HepG2 (cell line): ENCODE measurements around the gene AP4S1. TPM values are rescaled to one million over a fixed set of nuclear protein-coding genes. Genes with fewer than 3 reads are reported as not detected.

Experiments used
- ATAC-seq: fragments of 200-7000 bp; cut with Tn5 transposase; 3 replicates; pipeline ENCODE4 v1.9.1; 2020; ENCODE audit warnings: mild to moderate bottlenecking, moderate library complexity
- BruUV-seq: library from RNA; stranded (reverse); fragments of 400-500 nt; replicated peaks from 2 replicates; lab custom pipeline; 2021; lab: Mats Ljungman, UMichigan
- CTCF ChIA-PET: fragments of 300-600 bp; formaldehyde crosslinking; extraction: SDS; loops from one replicate; lab custom pipeline; 2021; ENCODE audit warnings: low total read pairs, inconsistent platforms, low intra/inter-chr PET ratio; lab: Yijun Ruan, JAX
- POLR2A ChIA-PET: fragments of 350-600 bp; sonication (Branson Sonifier 250); formaldehyde crosslinking; loops from one replicate; lab custom pipeline; 2020; ENCODE audit warnings: antibody characterized with exemption, inconsistent platforms; lab: Yijun Ruan, JAX
- DNase-seq: peaks from one replicate; pipeline ENCODE4 v3.0.0-alpha.2; 2015; ENCODE audit warnings: low spot score
- FAIRE-seq: peaks from 3 replicates; lab custom pipeline; 2011; peaks lifted over from hg19 to GRCh38; lab: Jason Lieb, UNC
- H2AFZ ChIP-seq: one replicate; pipeline ENCODE4 v1.6.1; 2011; ENCODE audit warnings: low read length, inconsistent platforms
- H3K27ac ChIP-seq: fragments of 300-600 bp; 3 replicates; pipeline ENCODE4 v1.8.0; 2011; ENCODE audit warnings: mixed run types, mild to moderate bottlenecking, mixed read lengths, low read length, inconsistent platforms; ENCODE audit not compliant: insufficient read depth; ENCODE audit errors: extremely low read length
- H3K27me3 ChIP-seq, 2 experiments: fragments of 200-600 bp in 1 of 2; 2 replicates in 1 of 2; 3 replicates in 1 of 2; pipeline versions ENCODE4 v1.6.0 to v1.8.0; 2011; ENCODE audit warnings: low read length in 2 of 2, mild to moderate bottlenecking in 2 of 2, moderate library complexity in 2 of 2, inconsistent platforms in 1 of 2; ENCODE audit not compliant: insufficient read depth in 2 of 2, control insufficient read depth in 1 of 2
- H3K36me3 ChIP-seq, 2 experiments: fragments of 200-600 bp in 1 of 2; replicated peaks in 1 of 2; 2 replicates in 1 of 2; 3 replicates in 1 of 2; pipeline versions ENCODE4 v1.5.1 to v1.8.0; 2011; ENCODE audit warnings: low read length in 2 of 2, inconsistent platforms in 1 of 2; ENCODE audit not compliant: insufficient read depth in 2 of 2, control insufficient read depth in 1 of 2
- H3K4me1 ChIP-seq: 2 replicates; pipeline ENCODE4 v1.5.1; 2012; ENCODE audit warnings: low read length, inconsistent platforms; ENCODE audit not compliant: insufficient read depth
- H3K4me2 ChIP-seq: 2 replicates; pipeline ENCODE4 v1.6.0; 2011; ENCODE audit warnings: low read depth, low read length, inconsistent platforms
- H3K4me3 ChIP-seq, 3 experiments: fragments of 200-600 bp in 1 of 3; sonication (generic), shearing (Covaris generic) in 1 of 3; replicated peaks in 1 of 3; 2 replicates each; pipeline ENCODE4 v1.5.1; 2011 to 2016; ENCODE audit warnings: low read length in 3 of 3, inconsistent platforms in 2 of 3, low read depth in 2 of 3, mild to moderate bottlenecking in 2 of 3, control low read depth in 1 of 3, mixed read lengths in 1 of 3; ENCODE audit not compliant: insufficient read depth in 1 of 3
- H3K79me2 ChIP-seq: one replicate; pipeline ENCODE4 v1.6.1; 2011; ENCODE audit warnings: low read length, inconsistent platforms; ENCODE audit not compliant: insufficient read depth
- H3K9ac ChIP-seq: 2 replicates; pipeline ENCODE4 v1.6.0; 2011; ENCODE audit warnings: mild to moderate bottlenecking, low read depth, low read length, inconsistent platforms; ENCODE audit not compliant: insufficient read depth
- H3K9me3 ChIP-seq: 2 replicates; pipeline ENCODE4 v1.5.1; 2012; ENCODE audit warnings: mild to moderate bottlenecking, low read length
- H4K20me1 ChIP-seq: 2 replicates; pipeline ENCODE4 v1.6.0; 2011; ENCODE audit warnings: inconsistent platforms, mild to moderate bottlenecking, low read length, moderate library complexity; ENCODE audit not compliant: insufficient read depth
- ERF ChIP-seq: IDR thresholded peaks from 2 replicates; pipeline ENCODE4 v1.6.1; 2018; ENCODE audit warnings: missing biosample characterization, missing genetic modification reagents
- GTF2F1 ChIP-seq: fragments of 150-350 bp; IDR thresholded peaks from 2 replicates; pipeline ENCODE4 v1.6.1; 2014; ENCODE audit warnings: low read length
- HMGXB3 ChIP-seq: sonication (generic); formaldehyde crosslinking; IDR thresholded peaks from 2 replicates; pipeline ENCODE4 v1.4.0; 2020; ENCODE audit warnings: missing genetic modification reagents, borderline replicate concordance
- IRF9 ChIP-seq: sonication (generic); formaldehyde crosslinking; IDR thresholded peaks from 2 replicates; pipeline ENCODE4 v1.8.0; 2022; ENCODE audit warnings: missing genetic modification reagents, mild to moderate bottlenecking, borderline replicate concordance
- SUZ12 ChIP-seq: fragments of 150-350 bp; IDR thresholded peaks from 2 replicates; pipeline ENCODE4 v1.6.1; 2014; ENCODE audit warnings: low read depth, low read length
- ZNF30 ChIP-seq: sonication (generic); formaldehyde crosslinking; IDR thresholded peaks from 2 replicates; pipeline ENCODE4 v1.5.0; 2020; ENCODE audit warnings: mild to moderate bottlenecking, missing genetic modification reagents
- ZNF839 ChIP-seq: sonication (generic); formaldehyde crosslinking; IDR thresholded peaks from 2 replicates; pipeline ENCODE4 v1.4.0; 2020; ENCODE audit warnings: missing genetic modification reagents, mild to moderate bottlenecking, borderline replicate concordance
- WGBS: methylation state at CpG from one replicate; pipeline ENCODE4 v1.1.6; 2017; ENCODE audit warnings: low lambda C conversion rate; 5-methylcytosine and 5-hydroxymethylcytosine counted together
- in situ Hi-C: cut with HindIII; loops from 2 replicates; pipeline ENCODE4 v1.10.0; 2017; ENCODE audit warnings: low pct_unique_long_range_greater_than_20kb; ENCODE audit not compliant: extremely low pct_ligation_motif_present
- intact Hi-C: fragments of 100-400 bp; cut with micrococcal nuclease; formaldehyde crosslinking; loops from one replicate; pipeline ENCODE4 v1.10.0; 2022; ENCODE audit not compliant: unreplicated experiment
- polyA plus RNA-seq, 8 experiments: library from polyadenylated mRNA; depleted of rRNA in 3 of 8; stranded (reverse) in 7 of 8; unstranded in 1 of 8; fragments of >200 nt; fragmentation: Illumina TruSeq in 4 of 8; extraction: Trizol in 4 of 8; gene quantifications; 2 replicates each; pipeline versions ENCODE4 v1.2.1 to v1.2.3, GENCODE V29; 2011 to 2016; ENCODE audit warnings: low read depth in 4 of 8, missing spikeins in 1 of 8, mixed read lengths in 1 of 8; ENCODE audit not compliant: insufficient read depth in 1 of 8
- total RNA-seq, 5 experiments: library from RNA; depleted of rRNA; stranded (reverse); fragments of >200 nt; fragmentation: Illumina TruSeq; extraction: Trizol; gene quantifications; 2 replicates each; pipeline ENCODE4 v1.2.3, GENCODE V29; 2016; ENCODE audit warnings: low read depth in 1 of 5
- TF ChIP-seq, protein P1 (sequence below): sonication (generic); formaldehyde crosslinking; IDR thresholded peaks from 2 replicates; pipeline ENCODE4 v1.5.0; 2020; ENCODE audit warnings: mild to moderate bottlenecking, missing genetic modification reagents, moderate library complexity
- TF ChIP-seq, protein P2 (sequence below): sonication (generic); formaldehyde crosslinking; IDR thresholded peaks from 2 replicates; pipeline ENCODE4 v1.4.0; 2020; ENCODE audit warnings: mild to moderate bottlenecking, missing genetic modification reagents
- TF ChIP-seq, protein P3 (sequence below): sonication (generic); formaldehyde crosslinking; IDR thresholded peaks from 2 replicates; pipeline ENCODE4 v1.4.0; 2020; ENCODE audit warnings: missing genetic modification reagents, mild to moderate bottlenecking, borderline replicate concordance

AP4S1 gene
- total and polyA plus RNA-seq, 2 of the 13 experiments (the other 11 are each of a cell fraction or from before 2014, with no cell fraction given): 3.9 to 21.1 TPM

DNA sequence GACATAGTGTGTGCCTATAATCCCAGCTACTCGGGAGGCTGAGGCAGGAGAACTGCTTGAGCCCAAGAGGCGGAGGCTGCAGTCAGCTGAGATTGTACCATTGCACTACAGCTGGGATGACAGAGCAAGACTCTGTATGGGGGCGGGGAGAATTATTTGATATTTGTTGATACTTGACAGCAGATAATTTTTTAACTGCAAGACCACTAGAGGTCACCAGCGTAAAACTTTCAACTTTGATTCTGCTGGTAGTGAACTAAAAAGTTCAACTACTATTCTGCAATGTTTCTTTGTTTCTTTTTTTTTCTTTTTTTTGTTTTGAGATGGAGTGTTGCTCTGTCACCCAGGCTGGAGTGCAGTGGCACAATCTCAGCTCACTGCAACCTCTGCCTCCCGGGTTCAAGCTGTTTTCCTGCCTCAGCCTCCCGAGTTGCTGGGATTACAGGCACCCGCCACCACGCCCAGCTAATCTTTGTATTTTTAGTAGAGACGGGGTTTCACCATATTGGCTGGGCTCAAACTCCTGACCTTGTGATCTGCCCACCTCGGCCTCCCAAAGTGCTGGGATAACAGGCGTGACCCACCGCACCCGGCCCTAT lies 45.2 kb upstream of the AP4S1 start (continued):
- TF ChIP-seq, protein P1, sequence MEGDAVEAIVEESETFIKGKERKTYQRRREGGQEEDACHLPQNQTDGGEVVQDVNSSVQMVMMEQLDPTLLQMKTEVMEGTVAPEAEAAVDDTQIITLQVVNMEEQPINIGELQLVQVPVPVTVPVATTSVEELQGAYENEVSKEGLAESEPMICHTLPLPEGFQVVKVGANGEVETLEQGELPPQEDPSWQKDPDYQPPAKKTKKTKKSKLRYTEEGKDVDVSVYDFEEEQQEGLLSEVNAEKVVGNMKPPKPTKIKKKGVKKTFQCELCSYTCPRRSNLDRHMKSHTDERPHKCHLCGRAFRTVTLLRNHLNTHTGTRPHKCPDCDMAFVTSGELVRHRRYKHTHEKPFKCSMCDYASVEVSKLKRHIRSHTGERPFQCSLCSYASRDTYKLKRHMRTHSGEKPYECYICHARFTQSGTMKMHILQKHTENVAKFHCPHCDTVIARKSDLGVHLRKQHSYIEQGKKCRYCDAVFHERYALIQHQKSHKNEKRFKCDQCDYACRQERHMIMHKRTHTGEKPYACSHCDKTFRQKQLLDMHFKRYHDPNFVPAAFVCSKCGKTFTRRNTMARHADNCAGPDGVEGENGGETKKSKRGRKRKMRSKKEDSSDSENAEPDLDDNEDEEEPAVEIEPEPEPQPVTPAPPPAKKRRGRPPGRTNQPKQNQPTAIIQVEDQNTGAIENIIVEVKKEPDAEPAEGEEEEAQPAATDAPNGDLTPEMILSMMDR: peak; percentile 76
- TF ChIP-seq, all 625 proteins: peak for 109; not testable (repeated sequence) for 516

- Histone ChIP-seq H3K4me1 (peaks cover 21% of the 10 kb centered on the region), H4K20me1 (peaks cover 76% of the 10 kb centered on the region), H3K36me3 (peaks cover 0 to 5% of the 10 kb centered on the region in 2 experiments; a peak in 2 of 5 replicates), H2AFZ (no peak overlapping the region), H3K4me3 (no peak overlapping the region), H3K79me2 (peaks cover 96% of the 10 kb centered on the region), H3K4me2 (no peak overlapping the region), H3K27me3 (no peaks in the 10 kb centered on the region), H3K9me3 (no peaks in the 10 kb centered on the region), H3K27ac (peak overlapping the region; percentile 7), H3K9ac (no peak overlapping the region)
- DNase-seq: peak; percentile 56
- intact Hi-C loops (loop anchor here (1.0 to 10.0 kb wide), 4 partner anchors 45 to 374 kb away; partner anchors contain the start of gene STRN3), in situ Hi-C loops (loop anchor here (5.0 kb wide), 1 partner anchor 101 kb away; no protein-coding TSS in a partner anchor)
- peak; percentile 63 for ATAC-seq
- no peak for FAIRE-seq
- no TSS peak for BruUV-seq
- POLR2A ChIA-PET: interaction anchor here (3.2 kb wide), 1 partner anchor 45 kb away, joined by 20 read pairs; the partner anchor contains the start of genes AP4S1 and STRN3
- CTCF ChIA-PET: interaction anchor here (1.7 to 5.8 kb wide), 3 partner anchors 98 to 103 kb away, joined by 5 to 102 read pairs (median 15); no protein-coding TSS in a partner anchor
- WGBS: 47% methylated on average over 3 of the region's 3 CpGs
- TF ChIP-seq ERF (CRISPR knock-in tag) (no peak), GTF2F1 (no peak), ZNF839 (no peak), IRF9 (CRISPR knock-in tag) (no peak), HMGXB3 (CRISPR knock-in tag) (no peak), ZNF30 (CRISPR knock-in tag) (no peak), SUZ12 (no peak)
- TF ChIP-seq, protein P2, sequence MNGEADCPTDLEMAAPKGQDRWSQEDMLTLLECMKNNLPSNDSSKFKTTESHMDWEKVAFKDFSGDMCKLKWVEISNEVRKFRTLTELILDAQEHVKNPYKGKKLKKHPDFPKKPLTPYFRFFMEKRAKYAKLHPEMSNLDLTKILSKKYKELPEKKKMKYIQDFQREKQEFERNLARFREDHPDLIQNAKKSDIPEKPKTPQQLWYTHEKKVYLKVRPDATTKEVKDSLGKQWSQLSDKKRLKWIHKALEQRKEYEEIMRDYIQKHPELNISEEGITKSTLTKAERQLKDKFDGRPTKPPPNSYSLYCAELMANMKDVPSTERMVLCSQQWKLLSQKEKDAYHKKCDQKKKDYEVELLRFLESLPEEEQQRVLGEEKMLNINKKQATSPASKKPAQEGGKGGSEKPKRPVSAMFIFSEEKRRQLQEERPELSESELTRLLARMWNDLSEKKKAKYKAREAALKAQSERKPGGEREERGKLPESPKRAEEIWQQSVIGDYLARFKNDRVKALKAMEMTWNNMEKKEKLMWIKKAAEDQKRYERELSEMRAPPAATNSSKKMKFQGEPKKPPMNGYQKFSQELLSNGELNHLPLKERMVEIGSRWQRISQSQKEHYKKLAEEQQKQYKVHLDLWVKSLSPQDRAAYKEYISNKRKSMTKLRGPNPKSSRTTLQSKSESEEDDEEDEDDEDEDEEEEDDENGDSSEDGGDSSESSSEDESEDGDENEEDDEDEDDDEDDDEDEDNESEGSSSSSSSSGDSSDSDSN: no peak
- TF ChIP-seq, protein P3, sequence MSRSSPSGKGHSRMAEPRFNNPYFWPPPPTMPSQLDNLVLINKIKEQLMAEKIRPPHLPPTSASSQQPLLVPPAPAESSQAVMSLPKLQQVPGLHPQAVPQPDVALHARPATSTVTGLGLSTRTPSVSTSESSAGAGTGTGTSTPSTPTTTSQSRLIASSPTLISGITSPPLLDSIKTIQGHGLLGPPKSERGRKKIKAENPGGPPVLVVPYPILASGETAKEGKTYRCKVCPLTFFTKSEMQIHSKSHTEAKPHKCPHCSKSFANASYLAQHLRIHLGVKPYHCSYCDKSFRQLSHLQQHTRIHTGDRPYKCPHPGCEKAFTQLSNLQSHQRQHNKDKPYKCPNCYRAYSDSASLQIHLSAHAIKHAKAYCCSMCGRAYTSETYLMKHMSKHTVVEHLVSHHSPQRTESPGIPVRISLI (CRISPR knock-in tag): no peak
These were observed 44.5 kb upstream of the AP4S1 start for GRCh38 chr14:30980980-30981379.
